Brain pericyte (primary cell): ENCODE data around the gene HMGA1.

Experiments used
- DNase-seq: peaks from one replicate; pipeline ENCODE4 v3.0.0-alpha.2; 2012; ENCODE audit warnings: low read depth, low spot score

HMGA1 gene

GRCh38 chr6:34292954-34293353 is 56.3 kb downstream of the HMGA1 start:
- no peak for DNase-seq

GRCh38 chr6:34295721-34296120 is 59.0 kb downstream of the HMGA1 start:
- DNase-seq = no peak
